Neuronal stem cell (in vitro differentiated cells): ENCODE data around the gene RALGPS1.

Experiments used
- DNase-seq: peaks from one replicate; pipeline ENCODE4 v3.0.0-alpha.2; 2013; ENCODE audit warnings: low spot score
- H2AFZ ChIP-seq: one replicate; pipeline ENCODE4 v1.6.1; 2013; ENCODE audit warnings: mild to moderate bottlenecking, low read length, inconsistent platforms
- H2AK5ac ChIP-seq: 2 replicates; pipeline ENCODE4 v1.6.1; 2013; ENCODE audit warnings: low read depth, mild to moderate bottlenecking, inconsistent platforms, low read length, moderate library complexity, mixed read lengths
- H2BK120ac ChIP-seq: 2 replicates; pipeline ENCODE4 v1.6.1; 2013; ENCODE audit warnings: low read depth, mild to moderate bottlenecking, inconsistent platforms, low read length, moderate library complexity, mixed read lengths
- H2BK12ac ChIP-seq: one replicate; pipeline ENCODE4 v1.6.1; 2013; ENCODE audit warnings: low read length, inconsistent platforms
- H2BK15ac ChIP-seq: 2 replicates; pipeline ENCODE4 v1.6.1; 2013; ENCODE audit warnings: mild to moderate bottlenecking, low read length, inconsistent platforms, mixed read lengths
- H2BK5ac ChIP-seq: one replicate; pipeline ENCODE4 v1.6.1; 2013; ENCODE audit warnings: inconsistent platforms, mild to moderate bottlenecking, low read length, moderate library complexity
- H3K14ac ChIP-seq: one replicate; pipeline ENCODE4 v1.6.1; 2013; ENCODE audit warnings: low read length, inconsistent platforms
- H3K18ac ChIP-seq: 2 replicates; pipeline ENCODE4 v1.6.1; 2013; ENCODE audit warnings: low read length, inconsistent platforms
- H3K23ac ChIP-seq: 2 replicates; pipeline ENCODE4 v1.6.1; 2013; ENCODE audit warnings: low read depth, mild to moderate bottlenecking, mixed read lengths, low read length, inconsistent platforms; ENCODE audit not compliant: poor library complexity
- H3K27ac ChIP-seq: replicated peaks from 3 replicates; pipeline ENCODE4 v1.5.1; 2013; ENCODE audit warnings: low read length, inconsistent platforms
- H3K27me3 ChIP-seq, 3 experiments: 2 replicates each; pipeline ENCODE4 v1.6.1; 2013; ENCODE audit warnings: low read length in 3 of 3, mild to moderate bottlenecking in 2 of 3, inconsistent platforms in 1 of 3, low read depth in 1 of 3, mixed read lengths in 1 of 3, moderate library complexity in 1 of 3; ENCODE audit not compliant: control insufficient read depth in 3 of 3, insufficient read depth in 3 of 3
- H3K36me3 ChIP-seq, 2 donors: replicated peaks in 1 of 2; 2 replicates each; pipeline ENCODE4 v1.6.1; 2013; ENCODE audit warnings: low read length in 2 of 2; ENCODE audit not compliant: control insufficient read depth in 2 of 2, insufficient read depth in 2 of 2
- H3K4ac ChIP-seq: 2 replicates; pipeline ENCODE4 v1.6.1; 2013; ENCODE audit warnings: inconsistent platforms, mild to moderate bottlenecking, low read length, moderate library complexity
- H3K4me1 ChIP-seq, 2 donors: 1 replicate in 1 of 2; 2 replicates in 1 of 2; pipeline ENCODE4 v1.6.1; 2013; ENCODE audit warnings: low read length in 2 of 2, low read depth in 1 of 2; ENCODE audit not compliant: control insufficient read depth in 2 of 2, insufficient read depth in 1 of 2
- H3K4me2 ChIP-seq: one replicate; pipeline ENCODE4 v1.6.1; 2013; ENCODE audit warnings: mild to moderate bottlenecking, low read length, inconsistent platforms; ENCODE audit not compliant: insufficient read depth, poor library complexity, severe bottlenecking
- H3K4me3 ChIP-seq, 2 donors: 2 replicates each; pipeline ENCODE4 v1.5.1; 2013; ENCODE audit warnings: low read length in 2 of 2, mild to moderate bottlenecking in 2 of 2, inconsistent platforms in 1 of 2, moderate library complexity in 1 of 2
- H3K79me1 ChIP-seq: one replicate; pipeline ENCODE4 v1.6.1; 2013; ENCODE audit warnings: low read depth, mild to moderate bottlenecking, inconsistent platforms, low read length, moderate library complexity
- H3K9ac ChIP-seq: one replicate; pipeline ENCODE4 v1.6.1; 2013; ENCODE audit warnings: mild to moderate bottlenecking, low read depth, low read length, inconsistent platforms; ENCODE audit not compliant: poor library complexity
- H3K9me3 ChIP-seq, 2 donors: replicated peaks in 1 of 2; 2 replicates each; pipeline versions ENCODE3 to v1.6.1; 2013; ENCODE audit warnings: low read length in 2 of 2, mild to moderate bottlenecking in 2 of 2, inconsistent platforms in 1 of 2, low read depth in 1 of 2, mixed read lengths in 1 of 2, moderate library complexity in 1 of 2; ENCODE audit not compliant: control insufficient read depth in 2 of 2, insufficient read depth in 1 of 2
- H4K8ac ChIP-seq: one replicate; pipeline ENCODE4 v1.6.1; 2013; ENCODE audit warnings: low read depth, mild to moderate bottlenecking, inconsistent platforms, low read length, moderate library complexity
- H4K91ac ChIP-seq: one replicate; pipeline ENCODE4 v1.6.1; 2013; ENCODE audit warnings: low read length, low read depth, mild to moderate bottlenecking, inconsistent platforms; ENCODE audit not compliant: poor library complexity
- WGBS, 2 donors: extraction: QIAGEN DNeasy Blood & Tissue Kit; methylation state at CpG; one replicate each; pipeline ENCODE4 v1.1.7; 2013; ENCODE audit warnings: missing lambda C conversion rate in 2 of 2, mixed read lengths in 1 of 2; ENCODE audit not compliant: insufficient read length in 2 of 2, insufficient replicate concordance in 1 of 2; ENCODE audit errors: extremely low coverage in 2 of 2; 5-methylcytosine and 5-hydroxymethylcytosine counted together

Gene RALGPS1

DNA sequence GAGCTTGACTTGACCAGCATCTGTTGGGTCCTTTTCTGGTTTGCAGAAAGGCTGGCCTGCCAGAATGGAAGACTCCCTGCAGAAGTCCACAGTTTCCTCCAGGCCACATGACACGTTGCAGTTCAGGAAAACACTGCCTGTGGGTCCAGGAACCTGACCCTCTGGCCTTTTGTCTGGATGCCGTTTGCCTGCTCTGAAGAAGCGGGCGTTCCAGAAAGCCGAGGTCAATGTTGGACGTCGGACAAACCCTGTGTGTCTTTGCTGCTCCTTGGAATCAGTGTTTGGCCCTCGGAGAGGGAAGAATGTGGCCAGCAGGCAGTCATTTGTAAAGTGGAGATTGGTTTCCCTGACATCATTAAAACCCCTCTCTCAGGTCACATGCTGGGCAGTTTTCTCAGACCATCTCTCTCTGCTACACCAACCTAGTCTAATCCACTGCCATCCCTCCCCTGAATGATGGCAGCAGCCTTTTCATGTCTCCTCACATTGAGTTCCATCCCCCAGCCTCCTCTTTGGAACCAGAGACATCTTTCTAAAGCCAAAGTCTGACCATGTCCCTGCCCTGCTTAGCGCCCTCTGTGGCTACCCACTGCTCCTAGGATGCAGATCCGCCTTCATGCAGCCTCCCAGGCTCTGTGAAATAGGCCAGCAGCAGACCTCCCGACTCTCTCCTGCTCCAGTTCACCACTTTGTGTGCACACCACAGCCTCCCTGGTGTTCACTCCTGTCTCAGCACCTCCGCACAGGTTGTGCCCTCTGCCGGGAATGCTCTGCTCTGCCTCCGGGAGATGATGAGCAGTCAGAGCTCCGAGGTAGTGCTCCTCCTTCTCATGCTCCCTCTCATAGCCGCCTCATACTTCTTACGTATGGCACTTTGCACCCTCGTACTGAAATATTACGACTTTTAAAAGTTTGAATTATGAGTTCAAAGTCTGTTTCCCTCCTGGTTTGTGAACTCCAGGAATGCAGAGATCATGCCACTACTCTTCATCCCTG is 75.6 kb downstream of the RALGPS1 start:
- no peaks in the 10 kb centered on the region for H3K27me3 ChIP-seq
- H3K4me3 ChIP-seq = no peak overlapping the region
- no peak overlapping the region for H2BK12ac ChIP-seq
- H3K79me1 ChIP-seq = no peaks in the 10 kb centered on the region
- peak overlapping the region; percentile 0 for H2AFZ ChIP-seq
- no peaks in the 10 kb centered on the region for H3K36me3 ChIP-seq
- H3K4ac ChIP-seq = no peak overlapping the region
- H3K23ac ChIP-seq = no peak overlapping the region
- H2BK5ac ChIP-seq = no peak overlapping the region
- H4K91ac ChIP-seq = no peak overlapping the region
- no peak overlapping the region for H4K8ac ChIP-seq
- no peak overlapping the region for H3K27ac ChIP-seq
- no peak for DNase-seq
- WGBS, 2 donors = no CpG with 5 or more reads among the region's 19 CpGs
- no peak overlapping the region for H3K14ac ChIP-seq
- no peak overlapping the region for H3K18ac ChIP-seq
- no peak overlapping the region for H3K4me2 ChIP-seq
- H2BK15ac ChIP-seq = no peak overlapping the region
- H2BK120ac ChIP-seq = no peak overlapping the region
- peaks cover 1 to 13% of the 10 kb centered on the region in 2 donors for H3K9me3 ChIP-seq
- no peak overlapping the region for H3K9ac ChIP-seq
- H2AK5ac ChIP-seq = no peak overlapping the region
- H3K4me1 ChIP-seq = peaks cover 0 to 2% of the 10 kb centered on the region in 2 donors

DNA sequence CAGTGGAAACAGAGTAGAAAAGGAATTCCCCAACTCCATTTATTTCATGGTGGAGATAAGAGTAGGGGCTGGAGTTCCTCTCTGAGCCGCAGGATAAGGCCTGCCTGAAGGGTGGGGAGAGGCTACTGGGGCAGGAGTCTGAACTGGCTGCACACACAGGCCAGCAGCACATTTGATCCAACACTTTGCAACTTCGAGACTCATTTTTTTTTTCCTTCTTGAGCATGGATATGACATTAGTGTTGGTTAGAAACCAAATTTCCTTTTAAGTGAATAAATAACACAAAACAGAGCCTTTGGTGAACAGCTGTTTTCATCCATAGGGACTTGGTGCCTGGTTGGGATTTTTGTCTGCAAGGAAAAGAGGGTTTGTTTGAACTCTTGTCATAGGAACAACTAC is 76.6 kb downstream of the RALGPS1 start:
- Histone ChIP-seq H3K79me1 (no peaks in the 10 kb centered on the region), H3K4me2 (no peak overlapping the region), H3K4me1 (peaks cover 0 to 2% of the 10 kb centered on the region in 2 donors), H2AFZ (no peak overlapping the region), H3K4ac (no peak overlapping the region), H3K36me3 (no peaks in the 10 kb centered on the region), H2AK5ac (no peak overlapping the region), H3K23ac (no peak overlapping the region), H2BK15ac (no peak overlapping the region), H3K4me3 (no peak overlapping the region), H2BK120ac (no peak overlapping the region), H3K27me3 (no peaks in the 10 kb centered on the region), H4K91ac (no peak overlapping the region), H2BK12ac (no peak overlapping the region), H3K9ac (no peak overlapping the region), H3K14ac (no peak overlapping the region), H4K8ac (no peak overlapping the region), H3K9me3 (peaks cover 1 to 13% of the 10 kb centered on the region in 2 donors), H3K18ac (no peak overlapping the region), H3K27ac (no peak overlapping the region), H2BK5ac (no peak overlapping the region)
- DNase-seq = no peak
- no CpG with 5 or more reads among the region's 2 CpGs for WGBS, 2 donors

DNA sequence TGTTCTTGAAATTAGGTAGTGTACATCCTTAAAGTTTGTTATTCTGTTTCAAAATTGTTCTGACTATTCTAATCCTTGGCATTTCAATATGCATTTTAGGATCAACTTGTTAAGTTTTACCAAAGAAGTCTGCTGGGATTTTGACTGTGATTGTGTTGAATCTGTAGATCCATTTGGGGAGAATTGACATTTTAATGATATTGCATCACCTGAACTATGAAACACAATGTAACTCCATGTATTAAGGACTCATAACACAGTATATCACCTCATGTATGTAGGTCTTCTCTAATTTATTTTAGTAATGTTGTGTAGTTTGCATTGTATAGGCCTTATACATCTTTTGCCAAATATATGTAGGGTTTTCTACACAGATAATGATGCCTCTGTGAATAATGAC is 77.8 kb downstream of the RALGPS1 start:
- H2AK5ac ChIP-seq = no peak overlapping the region
- no peak overlapping the region for H3K14ac ChIP-seq
- H3K27me3 ChIP-seq = no peaks in the 10 kb centered on the region
- no peak overlapping the region for H2BK120ac ChIP-seq
- no peak overlapping the region for H3K4me3 ChIP-seq
- H3K79me1 ChIP-seq = no peaks in the 10 kb centered on the region
- H2AFZ ChIP-seq = no peak overlapping the region
- no peak overlapping the region for H2BK5ac ChIP-seq
- no peak overlapping the region for H4K91ac ChIP-seq
- no peak overlapping the region for H3K27ac ChIP-seq
- H2BK15ac ChIP-seq = no peak overlapping the region
- H3K4ac ChIP-seq = no peak overlapping the region
- no peak overlapping the region for H3K9ac ChIP-seq
- H3K23ac ChIP-seq = no peak overlapping the region
- H2BK12ac ChIP-seq = no peak overlapping the region
- no peak overlapping the region for H3K18ac ChIP-seq
- H3K9me3 ChIP-seq = peaks cover 1 to 13% of the 10 kb centered on the region in 2 donors
- no peak overlapping the region for H3K4me2 ChIP-seq
- H4K8ac ChIP-seq = no peak overlapping the region
- H3K36me3 ChIP-seq = no peaks in the 10 kb centered on the region
- DNase-seq = no peak
- H3K4me1 ChIP-seq = peaks cover 0 to 2% of the 10 kb centered on the region in 2 donors

DNA sequence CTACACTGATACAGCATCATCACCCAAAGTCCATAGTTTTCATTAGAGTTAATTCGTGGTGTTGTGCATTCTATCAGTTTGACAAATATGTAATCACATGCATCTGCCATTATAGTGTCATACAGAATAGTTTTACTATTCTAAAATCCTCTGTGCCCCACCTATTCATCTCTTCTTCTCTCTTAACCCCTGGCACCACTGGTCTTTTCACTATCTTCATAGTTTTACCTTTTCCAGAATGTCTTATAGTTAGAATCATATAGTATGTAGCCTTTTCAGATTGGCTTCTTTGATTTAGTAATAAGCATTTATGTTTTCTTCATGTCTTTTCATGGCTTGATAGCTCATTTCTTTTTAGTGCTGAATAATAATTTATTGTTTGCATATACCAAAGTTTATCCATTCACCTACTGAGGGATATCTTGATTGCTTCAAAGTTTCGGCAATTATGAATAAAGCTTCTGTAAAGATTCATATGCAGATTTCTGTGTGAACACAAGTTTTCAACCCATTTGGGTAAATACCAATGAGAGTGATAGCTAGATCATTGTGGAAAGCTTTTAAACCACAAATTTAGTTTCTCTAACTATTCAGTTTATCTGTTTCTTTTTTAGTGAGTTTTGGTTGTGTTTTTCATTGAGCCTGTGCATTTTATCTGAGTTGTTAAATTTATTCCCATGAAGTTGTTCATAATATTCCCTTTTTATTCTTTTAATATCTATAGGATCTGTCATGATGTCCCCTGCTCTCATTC is 84.9 kb downstream of the RALGPS1 start:
- Histone ChIP-seq H2AFZ (no peak overlapping the region), H3K4me2 (no peak overlapping the region), H3K27me3 (no peaks in the 10 kb centered on the region), H3K14ac (no peak overlapping the region), H2AK5ac (no peak overlapping the region), H3K23ac (no peak overlapping the region), H4K8ac (no peak overlapping the region), H2BK5ac (no peak overlapping the region), H2BK120ac (no peak overlapping the region), H3K4me1 (no peaks in the 10 kb centered on the region), H3K4ac (no peak overlapping the region), H3K36me3 (no peaks in the 10 kb centered on the region), H2BK15ac (no peak overlapping the region), H2BK12ac (no peak overlapping the region), H3K18ac (no peak overlapping the region), H3K4me3 (no peak overlapping the region), H3K79me1 (no peaks in the 10 kb centered on the region), H3K9me3 (no peaks in the 10 kb centered on the region), H3K27ac (no peak overlapping the region), H4K91ac (no peak overlapping the region), H3K9ac (no peak overlapping the region)
- no CpG with 5 or more reads among the region's 2 CpGs for WGBS, 2 donors
- no peak for DNase-seq
